Aorta (tissue), 5 donors: ENCODE measurements around the gene ZNF277. TPM values are rescaled to one million over a fixed set of nuclear protein-coding genes. Genes with fewer than 3 reads are reported as not detected.

Experiments used
- ATAC-seq: fragments of 200-7000 bp; cut with Tn5 transposase; one replicate; pipeline ENCODE4 v1.9.1; 2022; ENCODE audit warnings: moderate library complexity; ENCODE audit not compliant: low FRiP score
- DNase-seq, 2 donors: peaks; one replicate each; pipeline ENCODE4 v3.0.0-alpha.2; 2020
- H3K27ac ChIP-seq, 2 donors: one replicate each; pipeline ENCODE4 v1.5.1; 2013; ENCODE audit warnings: low read length in 2 of 2, mild to moderate bottlenecking in 2 of 2, moderate library complexity in 2 of 2, control low read depth in 1 of 2, inconsistent platforms in 1 of 2, low read depth in 1 of 2
- H3K27me3 ChIP-seq, 2 donors: one replicate each; pipeline ENCODE4 v1.6.1; 2013; ENCODE audit warnings: control low read depth in 1 of 2, low read length in 1 of 2, mild to moderate bottlenecking in 1 of 2, moderate library complexity in 1 of 2; ENCODE audit not compliant: insufficient read depth in 2 of 2, control insufficient read depth in 1 of 2
- H3K36me3 ChIP-seq, 2 donors: one replicate each; pipeline ENCODE4 v1.6.1; 2013; ENCODE audit warnings: control low read depth in 1 of 2, low read length in 1 of 2, mild to moderate bottlenecking in 1 of 2; ENCODE audit not compliant: insufficient read depth in 2 of 2, control insufficient read depth in 1 of 2
- H3K4me1 ChIP-seq, 2 donors: one replicate each; pipeline ENCODE4 v1.6.1; 2013; ENCODE audit warnings: low read length in 2 of 2, control low read depth in 1 of 2, mild to moderate bottlenecking in 1 of 2, moderate library complexity in 1 of 2; ENCODE audit not compliant: insufficient read depth in 2 of 2, control insufficient read depth in 1 of 2
- H3K4me3 ChIP-seq, 2 donors: one replicate each; pipeline ENCODE4 v1.5.1; 2013; ENCODE audit warnings: low read length in 2 of 2, control low read depth in 1 of 2, mild to moderate bottlenecking in 1 of 2
- H3K9me3 ChIP-seq: one replicate; pipeline ENCODE4 v1.6.1; 2013; ENCODE audit warnings: mild to moderate bottlenecking, low read length; ENCODE audit not compliant: control insufficient read depth
- WGBS, 2 donors: extraction: QIAGEN DNeasy Blood & Tissue Kit; methylation state at CpG; one replicate each; pipeline ENCODE4 v1.1.7; 2013; 5-methylcytosine and 5-hydroxymethylcytosine counted together
- intact Hi-C, 2 donors: fragments of 100-400 bp; cut with DNase I; formaldehyde crosslinking; loops; one replicate each; pipeline versions ENCODE4 v1.14.2 to v1.15.0; 2022
- polyA plus RNA-seq, 2 donors: library from polyadenylated mRNA; stranded (reverse); fragments of 200-250 nt; gene quantifications; one replicate each; pipeline ENCODE4 v1.2.3, GENCODE V29; 2013
- total RNA-seq, 2 donors: library from RNA; stranded (reverse); fragmentation: NEBNext Ultra II Directional; extraction: Animal tissue kit (Norgen Biotek cat#: 25700); gene quantifications; one replicate each; pipeline ENCODE4 v1.2.1, GENCODE V29; 2021
- donor health status: healthy with polysubstance abuse.
- donor health status: Bipolar disorder and iron deficiency.
- donor health status: DM: no; HTN: no; CAD: no.
- donor health status: DM: no; HTN: no; CAD: no.
- donor health status: DM: yes; HTN: yes; CAD: no.

ZNF277 gene
- total and polyA plus RNA-seq, 4 donors = 17.8 to 41.6 (median 21.0) TPM

DNA sequence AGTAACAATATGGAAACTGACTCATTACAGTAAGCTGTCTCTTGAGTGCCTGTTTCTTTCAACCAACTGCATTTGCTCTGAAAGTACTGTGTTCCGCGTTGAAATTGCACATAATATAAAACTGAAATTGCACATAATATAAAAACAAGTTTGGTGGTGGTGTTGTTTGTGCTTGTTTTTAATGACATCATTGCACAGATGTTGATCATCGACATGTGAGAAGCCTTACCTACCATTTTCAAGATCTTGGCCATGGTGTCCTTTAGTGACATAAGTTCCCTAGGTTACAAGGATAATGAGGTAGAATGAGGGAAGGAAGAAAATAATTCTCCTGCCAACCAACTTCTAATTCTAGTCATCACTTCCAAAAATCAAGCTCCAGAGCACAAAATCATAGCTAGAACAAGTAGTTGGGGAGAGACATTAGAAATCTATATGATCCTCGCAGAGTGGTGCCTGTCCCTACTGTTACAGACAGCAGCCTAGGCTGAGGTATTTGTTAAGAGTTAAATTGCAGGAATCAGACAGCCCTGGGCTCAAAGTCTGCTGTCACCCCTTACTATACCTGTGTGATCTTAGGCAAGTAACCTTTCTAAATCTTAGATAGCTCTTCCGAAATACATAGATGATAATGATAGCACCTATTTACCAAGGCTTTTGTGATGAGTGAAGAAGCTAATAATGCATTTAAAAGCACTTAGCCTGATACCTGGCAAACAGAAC lies 29.6 kb upstream of the ZNF277 start:
- Histone ChIP-seq H3K4me3 (no peak overlapping the region), H3K27me3 (no peaks in the 10 kb centered on the region), H3K9me3 (no peaks in the 10 kb centered on the region), H3K4me1 (peaks cover 0 to 5% of the 10 kb centered on the region in 2 donors), H3K36me3 (no peaks in the 10 kb centered on the region), H3K27ac (no peak overlapping the region)
- 93 to 94% methylated on average over 5 of the region's 5 CpGs for WGBS, 2 donors
- ATAC-seq = no peak
- DNase-seq = no peak
- intact Hi-C loops = no loop called here

DNA sequence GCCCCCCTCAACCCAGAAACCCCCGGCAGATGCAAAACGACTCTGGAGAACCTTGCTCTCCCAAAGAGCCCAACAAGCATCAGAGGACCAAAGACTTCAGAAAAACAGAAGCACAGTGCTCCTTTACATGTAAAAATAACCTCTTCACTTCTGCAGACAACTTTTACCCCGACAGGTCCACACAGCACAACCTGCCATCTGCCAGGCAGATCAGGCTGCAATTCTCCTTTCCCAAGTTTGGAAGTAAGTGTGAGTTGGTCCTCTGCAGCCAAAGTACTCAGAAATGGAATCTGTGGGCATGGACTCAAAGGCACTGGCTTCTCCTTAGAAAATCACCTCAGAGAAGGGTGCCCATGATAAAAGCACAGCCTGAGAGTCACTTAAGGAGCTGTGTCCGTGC lies 26.3 kb upstream of the ZNF277 start:
- intact Hi-C loops = no loop called here
- no peak overlapping the region for H3K27ac ChIP-seq
- H3K9me3 ChIP-seq = no peaks in the 10 kb centered on the region
- H3K4me1 ChIP-seq = peaks cover 0 to 3% of the 10 kb centered on the region in 2 donors
- DNase-seq (no peak), ATAC-seq (peak; percentile 40)
- H3K36me3 ChIP-seq = no peaks in the 10 kb centered on the region
- no peaks in the 10 kb centered on the region for H3K27me3 ChIP-seq
- H3K4me3 ChIP-seq = peak overlapping the region in 1 of 2 donors; percentile 52
- WGBS, 2 donors = 14 to 15% methylated on average over 4 of the region's 4 CpGs

DNA sequence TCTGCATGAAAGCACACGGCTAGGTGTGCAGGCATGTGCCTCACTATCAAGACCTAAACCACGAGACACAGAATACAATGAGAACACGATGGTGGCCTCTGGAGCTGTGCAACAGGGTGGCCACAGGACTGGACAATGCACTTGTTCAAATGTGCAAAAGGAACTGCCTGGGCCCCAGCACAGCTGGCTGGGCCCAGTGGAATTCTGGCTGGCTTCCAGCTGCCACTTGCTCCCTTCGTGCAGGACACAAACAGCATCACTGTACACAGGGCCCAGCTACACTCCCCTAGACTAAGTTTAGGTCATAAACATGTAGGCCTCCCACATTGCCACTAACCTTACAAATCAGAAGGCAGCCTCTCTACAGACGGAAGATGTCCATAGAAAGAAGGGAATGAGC lies 23.7 kb upstream of the ZNF277 start:
- intact Hi-C loops = no loop called here
- no peak overlapping the region for H3K4me3 ChIP-seq
- no peak overlapping the region for H3K27ac ChIP-seq
- WGBS, 2 donors = 71 to 74% methylated on average over 5 of the region's 5 CpGs
- ATAC-seq = no peak
- no peaks in the 10 kb centered on the region for H3K36me3 ChIP-seq
- no peaks in the 10 kb centered on the region for H3K9me3 ChIP-seq
- DNase-seq = peak in 1 of 2 donors; percentile 52
- H3K4me1 ChIP-seq = peaks cover 0 to 3% of the 10 kb centered on the region in 2 donors
- H3K27me3 ChIP-seq = no peaks in the 10 kb centered on the region

DNA sequence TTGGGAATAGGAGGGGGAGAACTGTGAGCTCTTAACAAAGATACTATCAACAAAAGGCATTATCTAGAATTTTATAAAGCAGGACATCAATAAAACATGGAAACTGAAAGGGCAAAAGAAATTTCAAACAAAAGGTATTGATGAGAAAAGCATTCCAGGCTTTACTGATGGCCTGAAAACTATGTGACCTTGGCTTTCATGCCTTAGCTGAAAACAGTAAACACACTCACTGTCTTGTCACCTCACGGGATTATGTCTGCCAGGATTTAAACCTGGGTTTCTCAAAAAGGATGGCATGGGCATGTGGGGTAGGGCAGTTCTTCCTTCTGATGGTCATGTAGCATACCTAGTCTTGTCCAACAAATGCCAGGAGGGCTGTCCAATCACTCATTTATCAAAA lies 23.2 kb upstream of the ZNF277 start:
- H3K4me3 ChIP-seq = no peak overlapping the region
- ATAC-seq = no peak
- no peaks in the 10 kb centered on the region for H3K36me3 ChIP-seq
- DNase-seq = no peak
- intact Hi-C loops = no loop called here
- no peaks in the 10 kb centered on the region for H3K9me3 ChIP-seq
- H3K4me1 ChIP-seq = peaks cover 0 to 3% of the 10 kb centered on the region in 2 donors
- no peak overlapping the region for H3K27ac ChIP-seq
- no peaks in the 10 kb centered on the region for H3K27me3 ChIP-seq
- WGBS, 2 donors = 92 to 97% methylated on average over 1 of the region's 1 CpG

DNA sequence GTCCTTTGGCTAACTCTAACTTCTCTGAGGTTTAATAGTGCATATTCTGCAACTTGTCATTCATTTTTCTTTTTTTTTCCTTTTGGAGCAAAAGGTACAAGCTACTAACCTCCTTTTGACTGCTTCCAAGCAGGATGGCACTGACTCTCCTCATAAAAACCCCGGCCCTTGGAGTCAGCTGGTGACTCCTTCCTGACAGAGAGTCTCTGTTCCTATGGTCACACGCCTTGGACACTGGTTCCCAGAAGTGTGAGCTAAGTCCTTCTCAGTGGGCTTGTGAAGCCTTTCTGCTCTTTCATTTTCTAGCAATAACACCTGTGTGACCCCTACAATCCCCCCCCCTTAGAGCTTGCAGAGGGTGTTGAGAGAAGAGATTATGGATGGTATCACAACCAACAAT lies 22.0 kb upstream of the ZNF277 start:
- Histone ChIP-seq H3K36me3 (no peaks in the 10 kb centered on the region), H3K4me3 (no peak overlapping the region), H3K4me1 (peaks cover 0 to 3% of the 10 kb centered on the region in 2 donors), H3K9me3 (no peaks in the 10 kb centered on the region), H3K27ac (no peak overlapping the region), H3K27me3 (no peaks in the 10 kb centered on the region)
- 91 to 94% methylated on average over 2 of the region's 2 CpGs for WGBS, 2 donors
- no peak for DNase-seq
- intact Hi-C loops = no loop called here
- no peak for ATAC-seq

DNA sequence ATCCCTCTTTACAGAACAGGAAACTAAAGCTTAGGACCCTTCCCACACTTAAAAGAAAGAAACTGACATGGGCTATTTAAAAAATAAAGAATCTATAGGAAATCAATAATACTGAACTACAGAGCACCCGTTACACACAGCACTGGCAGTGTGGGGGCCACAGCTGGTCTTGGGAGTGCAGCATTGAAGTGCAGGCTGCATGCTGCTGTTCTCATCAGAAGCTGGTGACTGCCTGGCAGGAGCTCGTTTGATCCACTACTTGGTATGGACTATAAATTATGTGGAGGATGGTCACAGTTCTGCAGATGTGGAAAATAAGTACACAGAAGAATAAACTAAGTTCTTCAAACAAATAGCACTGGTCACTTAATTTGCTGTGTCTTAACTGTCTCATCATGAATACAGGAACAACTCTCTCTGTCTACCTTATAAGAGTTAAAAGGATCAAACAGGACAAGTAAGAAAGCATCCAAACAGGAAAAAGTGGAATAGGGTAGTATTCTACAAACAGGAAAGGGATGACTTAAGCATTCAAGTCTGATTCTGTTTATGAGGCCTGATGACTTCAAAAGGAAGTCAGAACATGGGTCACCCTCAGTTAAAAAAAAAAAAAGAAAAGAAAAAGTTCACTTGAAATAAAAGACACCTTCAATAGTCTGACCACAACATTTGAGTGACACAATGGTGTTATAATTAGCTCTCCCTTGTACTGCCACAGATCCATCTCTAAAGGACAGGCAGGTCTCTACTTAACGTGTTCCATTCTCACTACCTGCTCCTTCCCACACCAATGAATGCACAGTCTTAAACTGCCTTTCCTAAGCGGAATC lies 21.3 kb upstream of the ZNF277 start:
- no peaks in the 10 kb centered on the region for H3K27me3 ChIP-seq
- no peak for ATAC-seq
- H3K9me3 ChIP-seq = no peaks in the 10 kb centered on the region

DNA sequence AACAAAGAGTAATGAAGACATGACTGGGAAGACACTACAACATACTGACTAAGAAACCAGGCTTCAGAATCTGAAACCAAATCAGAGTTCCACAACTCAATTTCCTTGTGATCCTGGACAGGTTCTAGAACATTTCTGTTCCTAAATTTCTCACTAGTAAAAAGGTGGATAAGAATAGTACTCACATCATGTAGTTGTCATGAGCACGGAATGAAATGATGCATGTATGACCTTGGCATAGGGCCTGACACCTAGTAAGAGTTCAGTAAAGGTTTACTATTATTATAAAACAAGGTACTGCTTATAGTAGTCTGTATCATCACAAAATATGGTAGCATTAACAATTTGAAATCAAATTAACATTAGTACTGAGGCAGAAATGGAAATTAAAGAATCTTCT lies 20.2 kb upstream of the ZNF277 start:
- 23 to 59% methylated on average over 1 of the region's 1 CpG for WGBS, 2 donors
- no peak for ATAC-seq
- Histone ChIP-seq H3K27ac (no peak overlapping the region), H3K4me1 (no peaks in the 10 kb centered on the region), H3K36me3 (no peaks in the 10 kb centered on the region), H3K4me3 (no peak overlapping the region), H3K9me3 (no peaks in the 10 kb centered on the region), H3K27me3 (no peaks in the 10 kb centered on the region)
- intact Hi-C loops = no loop called here
- no peak for DNase-seq

More for the DNA sequence above, 21.3 kb upstream of the ZNF277 start:
- H3K4me1 ChIP-seq = peaks cover 0 to 3% of the 10 kb centered on the region in 2 donors
- intact Hi-C loops = no loop called here
- no peak overlapping the region for H3K27ac ChIP-seq
- H3K4me3 ChIP-seq = no peak overlapping the region
- no peaks in the 10 kb centered on the region for H3K36me3 ChIP-seq
- no peak for DNase-seq
- WGBS, 2 donors = 78 to 81% methylated on average over 4 of the region's 4 CpGs

DNA sequence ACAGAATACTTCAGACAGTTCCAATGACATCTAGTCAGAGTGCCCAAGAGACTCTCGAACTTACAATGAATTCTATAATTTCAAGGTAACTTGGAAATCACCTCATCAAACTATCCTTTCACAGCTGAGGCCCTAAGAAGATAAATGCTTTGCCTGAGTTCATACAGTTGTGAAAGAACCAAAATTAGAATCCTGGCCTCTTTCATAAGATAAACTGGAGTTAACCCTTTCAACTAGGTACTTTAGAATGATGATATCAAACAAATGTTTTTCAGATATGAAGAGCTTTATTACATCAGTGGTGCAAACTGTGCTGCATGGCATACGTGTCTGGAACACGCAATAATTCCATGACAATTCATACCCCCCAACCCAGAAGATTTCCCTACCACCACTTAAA lies 18.2 kb upstream of the ZNF277 start:
- Histone ChIP-seq H3K36me3 (no peaks in the 10 kb centered on the region), H3K4me1 (peaks cover 0 to 2% of the 10 kb centered on the region in 2 donors), H3K27me3 (no peaks in the 10 kb centered on the region), H3K4me3 (no peak overlapping the region), H3K9me3 (no peaks in the 10 kb centered on the region), H3K27ac (no peak overlapping the region)
- ATAC-seq (no peak), DNase-seq (no peak)
- intact Hi-C loops = no loop called here
- 94% methylated on average over 3 of the region's 3 CpGs for WGBS, 2 donors

DNA sequence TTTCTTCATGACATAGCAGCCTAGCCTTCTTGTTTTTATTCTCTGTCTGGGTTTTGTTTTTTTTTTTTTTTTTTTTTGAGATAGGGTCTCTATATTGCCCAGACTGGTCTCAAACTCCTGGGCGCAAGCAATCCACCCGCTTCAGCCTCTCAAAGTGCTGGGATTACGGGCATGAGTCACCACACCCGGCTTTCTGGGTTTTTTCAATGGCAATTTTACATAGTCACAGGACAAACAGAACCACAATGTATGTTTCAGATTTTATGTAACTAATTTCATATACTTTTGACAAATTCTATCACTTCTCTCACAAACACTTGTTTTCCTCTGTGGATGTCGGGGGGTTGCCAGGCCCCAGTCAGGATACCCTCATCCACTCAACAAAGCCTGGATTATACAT lies 16.8 kb upstream of the ZNF277 start:
- H3K9me3 ChIP-seq = no peaks in the 10 kb centered on the region
- intact Hi-C loops = no loop called here
- no peak overlapping the region for H3K4me3 ChIP-seq
- no peak overlapping the region for H3K27ac ChIP-seq
- no peak for DNase-seq
- no peak for ATAC-seq
- peaks cover 0 to 2% of the 10 kb centered on the region in 2 donors for H3K4me1 ChIP-seq
- H3K27me3 ChIP-seq = no peaks in the 10 kb centered on the region
- H3K36me3 ChIP-seq = no peaks in the 10 kb centered on the region
- WGBS, 2 donors = 91 to 98% methylated on average over 5 of the region's 5 CpGs
